CD4-positive, alpha-beta T cell treated with Interleukin-6 at 100 ng/mL for 8 hours (primary cell): ENCODE data around the gene BGN.
A peak's percentile ranks its signal among the peaks of the same experiment; 100 is the strongest.

Source experiments
- DNase-seq: peaks from one replicate; pipeline ENCODE4 v3.0.0-alpha.2; 2020; ENCODE audit warnings: mixed read lengths, low spot score

The BGN gene

GRCh38 chrX:153504445-153505016 is 9.8 kb downstream of the BGN start:
- DNase-seq: no peak

GRCh38 chrX:153505361-153505760 is 10.6 kb downstream of the BGN start:
- no peak for DNase-seq

DNA sequence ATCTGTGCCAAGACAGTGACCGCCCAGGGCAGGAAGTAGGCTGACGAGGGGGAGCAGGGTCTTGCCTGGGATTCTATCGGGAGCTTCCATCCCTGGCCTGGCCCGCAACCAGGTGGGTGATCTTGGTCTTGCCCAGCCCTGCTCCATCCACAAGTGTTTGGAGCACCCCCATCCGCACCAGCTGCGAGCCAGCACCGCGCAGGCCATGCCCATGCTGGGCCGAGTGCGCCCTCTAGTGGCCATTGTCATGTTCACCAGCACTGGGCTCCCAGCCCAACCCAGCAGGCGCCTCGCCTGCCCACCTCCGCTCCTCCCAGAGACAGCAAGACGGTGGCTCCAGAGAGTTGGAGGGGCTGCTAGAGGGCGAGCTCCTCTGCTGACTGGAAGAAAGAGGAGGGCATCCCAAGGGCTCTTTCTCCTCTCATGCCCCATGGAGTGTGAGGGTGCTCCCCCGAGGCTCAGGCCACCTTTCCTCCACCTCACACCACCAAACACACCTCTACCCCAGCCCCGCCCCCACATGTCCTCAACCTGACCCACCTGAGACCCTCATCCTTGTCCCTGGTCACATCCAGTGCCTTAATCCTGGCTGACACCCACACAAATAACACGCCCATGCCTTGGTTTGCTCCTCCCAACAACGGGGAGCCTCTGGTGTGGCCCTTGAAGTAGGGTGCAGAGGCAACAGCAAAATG is 12.9 kb downstream of the BGN start:
- peak; percentile 78 for DNase-seq

DNA sequence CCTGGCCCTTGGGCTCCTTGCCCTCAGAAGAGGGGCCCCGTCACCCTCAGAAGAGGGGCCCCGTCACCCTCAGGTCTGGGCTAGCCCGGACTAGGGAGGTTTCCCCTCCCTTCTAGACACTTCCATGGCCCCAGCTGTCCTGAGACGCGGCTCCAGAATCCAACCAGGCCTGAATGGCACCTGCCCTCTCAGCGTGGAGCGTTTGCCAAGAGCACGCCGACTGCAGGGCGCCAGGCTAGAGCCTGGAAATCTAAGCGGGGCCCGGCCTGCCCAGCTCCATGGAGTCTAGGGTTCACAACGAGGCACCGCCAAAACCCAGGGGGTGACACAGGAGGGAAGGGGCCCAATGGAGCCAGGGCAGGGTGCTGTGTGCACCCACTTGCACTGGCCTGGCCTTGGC is 14.8 kb downstream of the BGN start:
- DNase-seq: no peak

- DNase-seq: no peak
Observed at GRCh38 chrX:153510383-153510782, 15.6 kb downstream of the BGN start.

DNA sequence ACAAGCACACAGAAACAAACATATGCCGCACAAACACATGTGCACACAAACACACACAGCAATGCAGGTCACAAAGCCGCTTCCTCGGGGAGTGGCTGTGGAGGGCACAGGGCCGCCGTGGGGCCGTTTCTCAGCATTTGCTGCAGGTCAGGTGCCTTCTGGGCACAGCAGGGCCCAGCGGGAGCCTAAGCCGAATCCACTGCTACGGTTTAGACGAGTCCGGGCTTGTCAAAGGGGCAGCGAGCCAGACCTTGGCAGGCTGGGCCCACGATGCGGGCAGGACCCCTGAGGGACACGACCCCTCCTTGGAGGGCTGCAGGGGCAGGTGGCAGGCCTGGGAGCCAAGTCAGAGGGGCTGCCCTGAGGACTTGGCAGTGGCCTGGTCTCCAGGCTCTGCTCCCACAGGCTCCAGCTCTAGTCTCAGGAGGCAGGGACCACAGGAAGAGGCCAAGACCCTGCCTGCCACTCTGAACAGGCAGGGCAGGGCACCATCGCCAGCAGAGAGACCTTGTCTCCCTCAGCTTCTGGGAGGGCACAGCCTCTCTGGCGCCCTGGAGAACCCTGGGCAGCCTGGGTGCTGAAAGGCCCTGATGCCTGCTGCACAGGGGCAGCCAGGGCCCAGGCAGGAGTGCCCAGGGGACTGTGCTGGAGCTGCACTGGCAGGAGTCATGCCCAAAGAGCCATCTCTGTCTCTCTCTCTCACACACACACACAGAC is 17.2 kb downstream of the BGN start:
- no peak for DNase-seq

DNA sequence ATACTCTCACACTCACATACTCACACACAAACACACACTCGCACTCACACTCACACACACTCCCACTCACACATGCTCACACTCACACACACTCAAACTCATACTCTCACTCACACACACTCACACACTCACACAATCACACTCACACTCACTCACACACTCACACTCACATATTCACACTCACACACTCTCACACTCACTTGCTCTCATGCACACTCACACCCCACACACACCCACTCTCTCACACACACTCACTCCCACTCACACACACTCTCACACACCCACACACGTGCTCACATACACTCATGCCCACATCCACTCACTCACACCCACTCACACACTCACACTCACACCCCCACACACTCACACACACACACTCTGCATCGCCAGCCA is 17.7 kb downstream of the BGN start:
- no peak for DNase-seq

DNA sequence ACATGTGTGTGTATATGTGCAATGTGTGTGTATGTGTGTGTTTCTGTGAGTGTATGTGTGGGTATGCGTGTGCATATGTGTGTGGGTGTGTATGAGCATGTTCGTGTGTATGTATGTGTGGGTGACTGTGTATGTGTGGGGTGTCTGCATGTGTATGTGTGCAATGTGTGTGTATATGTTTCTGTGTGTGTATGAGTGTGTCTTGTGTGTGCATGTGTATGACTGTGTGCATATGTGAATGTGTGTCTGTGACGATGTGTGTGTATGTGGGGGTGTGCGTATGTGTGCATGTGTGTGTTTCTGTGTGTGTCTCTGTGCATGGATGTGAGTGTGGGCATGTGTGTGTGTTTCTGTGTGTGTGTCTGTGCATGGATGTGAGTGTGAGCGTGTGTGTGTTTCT is 18.5 kb downstream of the BGN start:
- no peak for DNase-seq

GRCh38 chrX:153514259-153514658 is 19.5 kb downstream of the BGN start:
- no peak for DNase-seq

GRCh38 chrX:153515435-153515834 is 20.7 kb downstream of the BGN start:
- DNase-seq: no peak

DNA sequence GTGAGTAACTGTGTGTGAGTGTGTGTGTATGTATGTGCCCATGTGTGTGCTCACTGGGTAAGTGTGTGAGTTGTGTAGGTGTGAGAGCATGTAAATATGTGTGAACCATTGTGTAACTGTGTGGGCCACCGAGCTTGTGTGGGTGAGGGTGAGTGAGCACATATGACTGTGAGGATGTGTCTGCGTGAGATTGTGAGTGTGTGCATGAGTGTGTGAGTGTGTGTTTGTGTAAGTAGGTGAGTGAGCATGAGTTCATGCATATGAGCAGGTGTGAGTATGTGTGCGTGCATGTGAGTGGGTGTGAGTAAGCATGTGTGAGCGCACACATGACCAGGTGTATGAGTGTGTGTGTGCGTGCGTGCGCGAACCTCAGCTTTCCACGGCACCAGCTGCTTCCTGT is 21.3 kb downstream of the BGN start:
- no peak for DNase-seq

GRCh38 chrX:153517423-153517822 is 22.6 kb downstream of the BGN start, which contains the start of gene ATP2B3:
Gene ATP2B3, plus strand, starts transcription at chrX:153517642. Its CDS starts 18,606 bp downstream, at chrX:153536248.
- no peak for DNase-seq

DNA sequence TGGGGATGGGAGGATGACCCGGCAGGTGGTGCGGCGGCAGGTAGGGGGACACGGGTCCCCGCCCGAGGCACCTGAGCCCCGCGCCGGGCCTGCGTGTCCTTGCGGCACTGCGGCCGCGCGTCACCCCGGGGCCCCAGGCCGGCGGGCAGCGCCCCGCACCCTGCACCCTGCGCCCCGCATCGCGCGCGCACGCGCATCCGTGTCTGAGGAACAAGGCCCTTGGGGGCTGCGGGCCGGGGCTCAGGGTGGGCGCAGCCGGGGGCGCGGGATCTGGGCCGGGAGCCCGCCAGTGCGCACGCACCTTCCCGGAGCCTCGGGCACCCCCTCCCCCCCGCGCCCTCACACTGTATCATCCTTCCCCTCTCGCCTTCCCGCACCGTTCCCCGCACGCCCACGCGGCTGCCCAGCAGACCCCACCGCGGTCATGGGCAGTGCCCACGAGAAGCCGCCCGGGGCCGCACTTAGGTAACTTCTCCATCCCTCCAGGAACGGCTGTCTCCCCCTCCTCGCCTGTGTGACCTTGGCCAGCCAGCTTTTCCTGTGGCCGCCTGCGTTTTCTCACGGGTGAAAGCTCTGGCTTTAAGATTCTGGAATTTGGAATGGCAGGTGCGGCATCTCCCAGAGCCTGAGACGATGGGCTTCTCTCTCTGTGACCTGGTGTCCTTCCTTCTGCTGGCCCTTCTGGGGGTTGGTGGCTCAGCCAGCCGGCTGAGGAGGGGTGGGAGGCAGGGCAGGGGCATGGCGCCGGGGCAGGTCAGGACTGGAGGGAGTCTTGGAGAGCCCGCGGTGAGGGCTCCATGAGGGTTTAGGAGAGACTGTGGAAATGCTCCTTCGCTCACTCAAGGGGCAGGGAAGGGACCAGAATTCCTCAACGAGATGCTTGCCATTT is 23.4 kb downstream of the BGN start:
- no peak for DNase-seq

DNA sequence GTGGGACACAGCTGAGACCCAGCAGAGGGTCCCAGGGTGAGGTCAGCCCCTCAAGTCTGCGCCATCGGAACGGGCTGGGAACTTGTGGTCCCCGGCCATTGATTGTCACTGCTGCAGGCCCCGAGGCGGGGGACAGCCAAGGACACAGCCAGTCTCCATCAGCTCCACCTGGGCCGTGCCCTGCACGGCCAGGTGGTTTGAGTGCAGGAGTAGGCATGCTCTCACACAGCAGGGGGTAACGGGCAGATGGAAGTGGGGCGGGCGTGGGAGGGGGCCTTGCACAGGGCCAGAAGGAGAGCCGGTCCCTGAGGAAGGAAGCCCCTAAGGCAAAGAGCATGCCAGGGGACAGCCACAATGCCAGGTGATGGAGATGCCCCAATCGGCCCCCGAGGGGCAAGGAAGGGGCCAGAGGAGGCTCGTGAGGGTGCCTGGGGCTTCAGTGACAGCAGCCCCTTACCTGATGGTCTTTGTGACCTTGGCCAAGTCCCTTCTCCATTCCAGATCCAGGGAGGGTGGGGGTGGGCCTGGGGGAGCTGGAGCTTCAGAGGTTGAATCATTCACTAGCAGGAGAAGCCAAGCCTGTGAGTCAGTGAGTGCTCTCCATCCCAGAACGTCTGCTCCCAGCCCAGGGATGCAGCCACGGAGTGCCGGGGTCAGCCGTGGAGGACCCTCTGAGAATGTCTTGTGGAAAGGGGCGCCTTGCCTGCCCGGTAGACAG is 24.9 kb downstream of the BGN start:
- DNase-seq: no peak

- DNase-seq: no peak
Observed at GRCh38 chrX:153520287-153520917, 25.6 kb downstream of the BGN start.

DNA sequence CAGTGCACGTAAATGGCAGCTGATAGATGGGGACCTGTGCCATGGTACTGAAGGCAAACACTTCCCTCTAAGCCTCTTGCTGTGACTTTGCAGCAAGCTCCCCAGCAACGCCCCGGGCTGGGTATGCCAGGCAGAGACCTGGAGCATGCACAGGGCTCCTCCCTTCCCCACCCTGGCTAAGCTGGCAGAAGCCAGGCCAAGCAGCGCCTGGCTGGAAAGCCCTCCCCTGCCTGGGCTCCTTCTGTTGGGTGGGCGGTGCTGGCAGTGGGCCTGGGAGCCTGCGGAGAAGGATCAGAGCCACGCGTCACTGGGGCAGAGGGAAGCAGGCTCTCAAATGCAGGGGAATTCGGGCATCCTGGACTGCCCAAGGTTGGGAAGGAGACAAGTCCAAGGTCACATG is 26.3 kb downstream of the BGN start:
- DNase-seq: no peak

DNA sequence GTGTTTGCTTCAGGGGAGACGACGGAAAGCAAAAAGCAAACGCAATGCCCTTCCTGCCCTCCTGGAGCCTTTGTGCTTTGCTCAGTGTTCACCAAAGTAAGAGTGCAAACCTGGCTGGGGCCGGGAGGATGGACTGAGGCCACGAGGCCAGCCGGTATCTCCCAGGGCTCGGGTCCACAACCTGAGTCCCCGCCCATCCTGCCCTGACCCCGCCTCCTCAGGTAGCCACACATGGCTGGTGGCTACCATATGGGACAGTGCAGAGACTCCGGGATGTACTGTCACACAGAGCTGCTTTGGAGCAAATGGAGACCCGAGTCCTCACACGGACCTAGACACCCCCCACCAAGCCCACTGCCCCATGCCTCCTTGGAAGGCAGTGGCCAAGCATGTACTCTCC is 27.5 kb downstream of the BGN start:
- no peak for DNase-seq

GRCh38 chrX:153523269-153523668 is 28.5 kb downstream of the BGN start:
- DNase-seq: no peak

GRCh38 chrX:153524234-153524633 is 29.5 kb downstream of the BGN start:
- DNase-seq: no peak

DNA sequence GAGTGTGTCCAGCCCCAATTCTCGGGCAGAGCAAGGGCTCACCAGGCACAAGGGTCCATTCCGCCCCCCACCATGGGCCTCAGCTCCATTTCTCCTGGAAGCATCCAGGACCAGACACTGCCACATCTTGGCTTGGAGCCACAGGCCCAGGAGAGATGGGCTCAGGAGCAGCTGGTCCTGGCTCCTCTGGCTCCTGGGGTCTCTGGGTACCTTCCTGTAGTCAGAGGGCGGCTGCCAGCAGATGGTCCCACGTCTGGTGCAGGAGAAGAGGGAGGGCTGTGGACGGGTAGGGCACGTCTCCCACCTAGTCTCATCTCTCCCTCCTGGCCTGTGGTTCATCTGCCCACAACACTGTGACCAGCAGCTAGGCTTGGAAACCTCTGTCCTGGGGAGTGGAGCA is 30.7 kb downstream of the BGN start:
- no peak for DNase-seq

DNA sequence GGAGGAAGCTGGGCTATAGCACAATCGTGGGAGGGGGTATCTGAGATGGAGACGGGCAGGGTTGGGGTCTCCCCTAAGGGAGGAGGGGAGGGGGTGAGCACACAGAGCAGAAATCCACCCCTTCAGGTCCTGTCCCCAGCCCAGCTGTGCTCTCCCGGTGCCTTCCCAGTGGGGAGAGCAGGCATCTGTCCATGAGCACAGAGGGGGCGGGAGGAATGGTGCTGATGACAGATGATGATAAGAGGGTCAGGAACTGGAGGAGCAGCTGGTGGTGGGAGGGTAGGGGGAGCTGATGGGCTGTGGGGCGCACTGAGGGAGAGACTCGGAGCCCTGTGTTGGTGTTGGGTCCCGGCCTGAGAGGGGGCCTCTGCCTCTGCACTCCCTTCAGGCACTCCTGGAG is 31.3 kb downstream of the BGN start:
- no peak for DNase-seq
